ENCODE data around the gene KCNA5. TPM values are rescaled to one million over a fixed set of nuclear protein-coding genes. Genes with fewer than 3 reads are reported as not detected.

The KCNA5 gene
- polyA plus RNA-seq, 1 donor from 2014 or later = 7.5 TPM

DNA sequence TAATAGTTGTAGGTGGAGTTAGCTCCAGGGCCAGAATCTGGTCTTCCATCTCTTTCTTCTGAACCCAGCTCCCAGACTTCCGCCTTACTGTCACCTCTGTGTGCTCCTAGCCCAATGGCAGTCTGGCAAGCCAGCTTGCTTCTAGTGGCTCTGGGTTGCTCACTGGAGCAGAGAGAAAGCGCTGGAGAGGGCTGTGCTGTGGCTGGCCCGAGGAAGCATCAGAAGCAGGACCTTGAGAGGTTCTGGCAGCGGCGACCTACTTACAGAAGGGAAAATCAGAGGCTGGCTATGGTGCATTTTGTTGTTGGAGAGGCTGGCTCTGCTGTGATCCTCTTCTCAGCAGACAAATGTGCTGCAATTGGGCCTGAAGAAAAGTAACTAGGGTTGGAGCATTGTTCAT, 28.6 kb downstream of the KCNA5 start:
- H2AFZ ChIP-seq (ENCODE audit: low read depth, low read length) = no peak overlapping the region
- H3K9me2 ChIP-seq (ENCODE audit: insufficient read depth, low read length) = no peaks in the 10 kb centered on the region
- H3K4me2 ChIP-seq (ENCODE audit: low read length) = no peak overlapping the region
- TF ChIP-seq RAD21 (conservative IDR thresholded peaks at IDR 0.05) (no peak), SMC3 (conservative IDR thresholded peaks at IDR 0.05; ENCODE audit: poor library complexity) (no peak), MXI1 (conservative IDR thresholded peaks at IDR 0.05; ENCODE audit: poor library complexity, severe bottlenecking) (no peak), POLR2AphosphoS5 (IDR thresholded peaks at IDR 0.05) (no peak), TAF1 (IDR thresholded peaks at IDR 0.05; ENCODE audit: low read depth) (no peak), EZH2 (IDR thresholded peaks at IDR 0.05; ENCODE audit: borderline replicate concordance, insufficient read depth, low read length, poor library complexity, severe bottlenecking) (no peak), EP300 (conservative IDR thresholded peaks at IDR 0.05; ENCODE audit: poor library complexity, severe bottlenecking) (no peak)
- TF ChIP-seq, protein P1, sequence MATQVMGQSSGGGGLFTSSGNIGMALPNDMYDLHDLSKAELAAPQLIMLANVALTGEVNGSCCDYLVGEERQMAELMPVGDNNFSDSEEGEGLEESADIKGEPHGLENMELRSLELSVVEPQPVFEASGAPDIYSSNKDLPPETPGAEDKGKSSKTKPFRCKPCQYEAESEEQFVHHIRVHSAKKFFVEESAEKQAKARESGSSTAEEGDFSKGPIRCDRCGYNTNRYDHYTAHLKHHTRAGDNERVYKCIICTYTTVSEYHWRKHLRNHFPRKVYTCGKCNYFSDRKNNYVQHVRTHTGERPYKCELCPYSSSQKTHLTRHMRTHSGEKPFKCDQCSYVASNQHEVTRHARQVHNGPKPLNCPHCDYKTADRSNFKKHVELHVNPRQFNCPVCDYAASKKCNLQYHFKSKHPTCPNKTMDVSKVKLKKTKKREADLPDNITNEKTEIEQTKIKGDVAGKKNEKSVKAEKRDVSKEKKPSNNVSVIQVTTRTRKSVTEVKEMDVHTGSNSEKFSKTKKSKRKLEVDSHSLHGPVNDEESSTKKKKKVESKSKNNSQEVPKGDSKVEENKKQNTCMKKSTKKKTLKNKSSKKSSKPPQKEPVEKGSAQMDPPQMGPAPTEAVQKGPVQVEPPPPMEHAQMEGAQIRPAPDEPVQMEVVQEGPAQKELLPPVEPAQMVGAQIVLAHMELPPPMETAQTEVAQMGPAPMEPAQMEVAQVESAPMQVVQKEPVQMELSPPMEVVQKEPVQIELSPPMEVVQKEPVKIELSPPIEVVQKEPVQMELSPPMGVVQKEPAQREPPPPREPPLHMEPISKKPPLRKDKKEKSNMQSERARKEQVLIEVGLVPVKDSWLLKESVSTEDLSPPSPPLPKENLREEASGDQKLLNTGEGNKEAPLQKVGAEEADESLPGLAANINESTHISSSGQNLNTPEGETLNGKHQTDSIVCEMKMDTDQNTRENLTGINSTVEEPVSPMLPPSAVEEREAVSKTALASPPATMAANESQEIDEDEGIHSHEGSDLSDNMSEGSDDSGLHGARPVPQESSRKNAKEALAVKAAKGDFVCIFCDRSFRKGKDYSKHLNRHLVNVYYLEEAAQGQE (IDR thresholded peaks at IDR 0.05; ENCODE audit: borderline replicate concordance) = no peak
- TF ChIP-seq, protein P2, sequence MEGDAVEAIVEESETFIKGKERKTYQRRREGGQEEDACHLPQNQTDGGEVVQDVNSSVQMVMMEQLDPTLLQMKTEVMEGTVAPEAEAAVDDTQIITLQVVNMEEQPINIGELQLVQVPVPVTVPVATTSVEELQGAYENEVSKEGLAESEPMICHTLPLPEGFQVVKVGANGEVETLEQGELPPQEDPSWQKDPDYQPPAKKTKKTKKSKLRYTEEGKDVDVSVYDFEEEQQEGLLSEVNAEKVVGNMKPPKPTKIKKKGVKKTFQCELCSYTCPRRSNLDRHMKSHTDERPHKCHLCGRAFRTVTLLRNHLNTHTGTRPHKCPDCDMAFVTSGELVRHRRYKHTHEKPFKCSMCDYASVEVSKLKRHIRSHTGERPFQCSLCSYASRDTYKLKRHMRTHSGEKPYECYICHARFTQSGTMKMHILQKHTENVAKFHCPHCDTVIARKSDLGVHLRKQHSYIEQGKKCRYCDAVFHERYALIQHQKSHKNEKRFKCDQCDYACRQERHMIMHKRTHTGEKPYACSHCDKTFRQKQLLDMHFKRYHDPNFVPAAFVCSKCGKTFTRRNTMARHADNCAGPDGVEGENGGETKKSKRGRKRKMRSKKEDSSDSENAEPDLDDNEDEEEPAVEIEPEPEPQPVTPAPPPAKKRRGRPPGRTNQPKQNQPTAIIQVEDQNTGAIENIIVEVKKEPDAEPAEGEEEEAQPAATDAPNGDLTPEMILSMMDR (IDR thresholded peaks at IDR 0.05; ENCODE audit: poor library complexity, severe bottlenecking) = no peak
- H3K9me3 ChIP-seq (ENCODE audit: low read length) = no peaks in the 10 kb centered on the region
- H3K79me2 ChIP-seq (replicated peaks; ENCODE audit: insufficient read depth, low read length) = no peaks in the 10 kb centered on the region
- no peak overlapping the region for H3K9ac ChIP-seq (ENCODE audit: low read length)
- no peak overlapping the region for H3K4me3 ChIP-seq (ENCODE audit: low read length)
- H3K27ac ChIP-seq (ENCODE audit: low read length) = no peak overlapping the region
- H3F3A ChIP-seq (ENCODE audit: insufficient read depth, low read length, poor library complexity, severe bottlenecking) = no peaks in the 10 kb centered on the region
- no peaks in the 10 kb centered on the region for H4K20me1 ChIP-seq (ENCODE audit: insufficient read depth)
- no peaks in the 10 kb centered on the region for H3K36me3 ChIP-seq (ENCODE audit: insufficient read depth, low read length)
- no peaks in the 10 kb centered on the region for H3K27me3 ChIP-seq (ENCODE audit: insufficient read depth, low read depth, low read length)

DNA sequence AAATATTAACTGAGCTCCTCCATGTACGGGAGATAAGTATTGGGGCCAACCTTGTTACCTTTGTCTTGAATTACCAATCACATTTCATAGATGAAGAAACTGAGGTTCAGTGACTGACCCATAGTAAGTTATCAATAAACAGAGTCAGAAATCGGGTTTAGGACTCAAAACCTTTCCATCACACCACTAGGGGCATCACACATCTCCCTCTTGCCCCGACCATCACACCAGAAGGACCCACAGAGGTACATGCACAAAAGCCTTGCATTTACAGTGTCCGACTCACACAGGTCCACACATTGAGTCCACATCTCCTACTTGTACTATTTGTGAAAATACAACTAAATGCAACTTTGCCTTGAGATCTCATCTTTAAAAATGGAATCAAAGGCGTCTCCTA, 29.4 kb downstream of the KCNA5 start:
- Histone ChIP-seq H3K4me3 (ENCODE audit: low read length) (no peak overlapping the region), H3K27me3 (ENCODE audit: insufficient read depth, low read depth, low read length) (no peaks in the 10 kb centered on the region), H3K9ac (ENCODE audit: low read length) (no peak overlapping the region), H3K36me3 (ENCODE audit: insufficient read depth, low read length) (no peaks in the 10 kb centered on the region), H3K9me3 (ENCODE audit: low read length) (no peaks in the 10 kb centered on the region), H4K20me1 (ENCODE audit: insufficient read depth) (no peaks in the 10 kb centered on the region), H3F3A (ENCODE audit: insufficient read depth, low read length, poor library complexity, severe bottlenecking) (no peaks in the 10 kb centered on the region), H3K79me2 (replicated peaks; ENCODE audit: insufficient read depth, low read length) (no peaks in the 10 kb centered on the region), H3K4me2 (ENCODE audit: low read length) (no peak overlapping the region), H2AFZ (ENCODE audit: low read depth, low read length) (no peak overlapping the region), H3K27ac (ENCODE audit: low read length) (no peak overlapping the region), H3K9me2 (ENCODE audit: insufficient read depth, low read length) (no peaks in the 10 kb centered on the region)
- TF ChIP-seq POLR2AphosphoS5 (IDR thresholded peaks at IDR 0.05) (no peak), MXI1 (conservative IDR thresholded peaks at IDR 0.05; ENCODE audit: poor library complexity, severe bottlenecking) (no peak), RAD21 (conservative IDR thresholded peaks at IDR 0.05) (no peak), TAF1 (IDR thresholded peaks at IDR 0.05; ENCODE audit: low read depth) (no peak), EZH2 (IDR thresholded peaks at IDR 0.05; ENCODE audit: borderline replicate concordance, insufficient read depth, low read length, poor library complexity, severe bottlenecking) (no peak), SMC3 (conservative IDR thresholded peaks at IDR 0.05; ENCODE audit: poor library complexity) (no peak)
- TF ChIP-seq, protein P1 (IDR thresholded peaks at IDR 0.05; ENCODE audit: borderline replicate concordance) = no peak

Measured in neural cell (in vitro differentiated cells).